Heart right ventricle (tissue), 16 donors: ENCODE measurements around the gene CDC42BPA. TPM values are rescaled to one million over a fixed set of nuclear protein-coding genes. Genes with fewer than 3 reads are reported as not detected.

ENCODE experiments used
- ATAC-seq, 8 donors: fragments of 200-7000 bp; cut with Tn5 transposase; one replicate each; pipeline ENCODE4 v1.9.1; 2020; ENCODE audit warnings: mild to moderate bottlenecking in 8 of 8, moderate library complexity in 8 of 8, moderate number of reproducible peaks in 1 of 8
- DNase-seq, 2 donors: peaks; one replicate each; pipeline ENCODE4 v3.0.0-alpha.2; 2020
- H3K27ac ChIP-seq, 10 donors: fragments of 200-600 bp; sonication (generic) in 2 of 10; one replicate each; pipeline versions ENCODE4 v1.5.0 to v1.8.0; 2020 to 2022; ENCODE audit warnings: mild to moderate bottlenecking in 3 of 10
- H3K27me3 ChIP-seq, 7 donors: fragments of 200-600 bp; one replicate each; pipeline ENCODE4 v1.8.0; 2021 to 2022; ENCODE audit warnings: mild to moderate bottlenecking in 2 of 7
- H3K36me3 ChIP-seq, 9 donors: fragments of 200-600 bp; sonication (generic) in 1 of 9; one replicate each; pipeline versions ENCODE4 v1.5.0 to v1.8.0; 2020 to 2022; ENCODE audit warnings: mild to moderate bottlenecking in 2 of 9
- H3K4me1 ChIP-seq, 9 donors: fragments of 200-600 bp; sonication (generic) in 1 of 9; one replicate each; pipeline versions ENCODE4 v1.5.0 to v1.8.0; 2020 to 2022; ENCODE audit warnings: mild to moderate bottlenecking in 4 of 9
- H3K4me3 ChIP-seq, 10 donors: fragments of 200-600 bp; sonication (generic) in 2 of 10; one replicate each; pipeline versions ENCODE4 v1.5.0 to v1.8.0; 2020 to 2022; ENCODE audit warnings: mild to moderate bottlenecking in 7 of 10, moderate library complexity in 2 of 10
- H3K9me3 ChIP-seq, 11 donors: fragments of 200-600 bp in 10 of 11; sonication (generic) in 2 of 11; one replicate each; pipeline versions ENCODE4 v1.5.0 to v1.8.0; 2013 to 2022; ENCODE audit warnings: mild to moderate bottlenecking in 2 of 11, control low read depth in 1 of 11, moderate library complexity in 1 of 11
- WGBS, 2 donors: extraction: QIAGEN DNeasy Blood & Tissue Kit; methylation state at CpG; one replicate each; pipeline ENCODE4 v1.1.7; 2013; ENCODE audit warnings: inconsistent platforms in 1 of 2; 5-methylcytosine and 5-hydroxymethylcytosine counted together
- intact Hi-C, 10 donors: fragments of 100-400 bp; cut with DNase I; formaldehyde crosslinking; loops; one replicate each; pipeline versions ENCODE4 v1.11.1 to v1.14.2; 2022
- polyA plus RNA-seq, 2 donors: library from polyadenylated mRNA; stranded (reverse); fragments of 200-250 nt; gene quantifications; one replicate each; pipeline ENCODE4 v1.2.3, GENCODE V29; 2013
- total RNA-seq, 10 donors: library from RNA; stranded (reverse); fragmentation: NEBNext Ultra II Directional in 3 of 10; extraction: Animal tissue kit (Norgen Biotek cat#: 25700) in 3 of 10; gene quantifications; one replicate each; pipeline versions ENCODE4 v1.2.1 to v1.2.4, GENCODE V29; 2021 to 2023
- TF ChIP-seq, protein P1 (sequence below), 9 donors: fragments of 200-600 bp; sonication (generic) in 2 of 9; IDR thresholded peaks; one replicate each; pipeline versions ENCODE4 v1.5.0 to v1.8.0; 2021 to 2022; ENCODE audit warnings: antibody characterized with exemption in 9 of 9, mild to moderate bottlenecking in 5 of 9, moderate library complexity in 1 of 9
- donor health status: Arrhythmogenic right ventricular cardiomyopathy.
- donor health status: ischemic (EF 13 %, LVEDD 7.1; RV severe dilation, severe dysfunction).
- donor health status: healthy with polysubstance abuse.
- donor health status: DM: no; HTN: yes; CAD: no.
- donor health status: DM: no; HTN: no; CAD: no.
- donor health status: ischemic (EF 25% LVEDD 6.9; RV normal size, moderate dysfunction).
- donor health status: ischemic (EF 25% LVEDD 5.7; RV mildly dilated, moderate dysfunction).
- donor health status: healthy.
- donor health status: DM: yes; HTN: yes; CAD: no.
- donor health status: Ischemic cardiomyopathy.
- donor health status: ischemic (EF 35%, LVEDD 5.7; RV mildly dilated, moderate dysfunction).
- donor health status: nonischemic (EF 11% LVEDD 7.7; RV severe dilation, severe dysfunction).
- donor health status: DM: yes; HTN: yes; CAD: no.
- donor health status: PGD.
- donor health status: ischemic (EF 29% LVEDD 5.4; RV normal size, mild dysfunction).
- donor health status: nonischemic (EF 23%, LVEDD 6.1; RV moderate dilation, normal function).

CDC42BPA gene
- total and polyA plus RNA-seq, 12 donors = 8.6 to 39.5 (median 31.5) TPM

DNA sequence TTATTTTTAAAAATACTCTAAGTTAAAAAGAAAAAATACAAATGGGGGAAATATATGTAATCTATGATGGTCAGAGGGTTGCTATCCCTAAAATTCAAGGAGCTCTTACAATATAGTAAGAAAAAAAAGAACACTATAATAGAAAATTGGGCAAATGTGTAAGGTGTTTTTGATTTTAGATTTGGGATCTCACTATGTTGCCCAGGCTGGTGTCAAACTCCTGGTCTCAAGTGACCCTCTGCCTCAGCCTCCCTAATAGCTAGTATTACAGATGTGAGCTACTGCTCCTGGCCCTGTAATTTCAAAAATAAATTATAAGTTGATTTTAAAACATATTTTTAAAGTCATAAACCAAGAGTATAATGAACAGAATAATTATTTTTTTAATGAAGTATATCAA, 45.9 kb downstream of the CDC42BPA start:
- ATAC-seq = no peak
- H3K4me3 ChIP-seq = no peak overlapping the region
- TF ChIP-seq, protein P1, sequence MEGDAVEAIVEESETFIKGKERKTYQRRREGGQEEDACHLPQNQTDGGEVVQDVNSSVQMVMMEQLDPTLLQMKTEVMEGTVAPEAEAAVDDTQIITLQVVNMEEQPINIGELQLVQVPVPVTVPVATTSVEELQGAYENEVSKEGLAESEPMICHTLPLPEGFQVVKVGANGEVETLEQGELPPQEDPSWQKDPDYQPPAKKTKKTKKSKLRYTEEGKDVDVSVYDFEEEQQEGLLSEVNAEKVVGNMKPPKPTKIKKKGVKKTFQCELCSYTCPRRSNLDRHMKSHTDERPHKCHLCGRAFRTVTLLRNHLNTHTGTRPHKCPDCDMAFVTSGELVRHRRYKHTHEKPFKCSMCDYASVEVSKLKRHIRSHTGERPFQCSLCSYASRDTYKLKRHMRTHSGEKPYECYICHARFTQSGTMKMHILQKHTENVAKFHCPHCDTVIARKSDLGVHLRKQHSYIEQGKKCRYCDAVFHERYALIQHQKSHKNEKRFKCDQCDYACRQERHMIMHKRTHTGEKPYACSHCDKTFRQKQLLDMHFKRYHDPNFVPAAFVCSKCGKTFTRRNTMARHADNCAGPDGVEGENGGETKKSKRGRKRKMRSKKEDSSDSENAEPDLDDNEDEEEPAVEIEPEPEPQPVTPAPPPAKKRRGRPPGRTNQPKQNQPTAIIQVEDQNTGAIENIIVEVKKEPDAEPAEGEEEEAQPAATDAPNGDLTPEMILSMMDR (IDR thresholded peaks at IDR 0.05) = no peak
- peaks cover 0 to 31% (median 13%) of the 10 kb centered on the region in 9 donors for H3K4me1 ChIP-seq
- H3K36me3 ChIP-seq = no peaks in the 10 kb centered on the region
- no peaks in the 10 kb centered on the region for H3K27me3 ChIP-seq
- no peaks in the 10 kb centered on the region for H3K9me3 ChIP-seq
- DNase-seq = no peak
- no peak overlapping the region for H3K27ac ChIP-seq
- intact Hi-C loops = no loop called here

DNA sequence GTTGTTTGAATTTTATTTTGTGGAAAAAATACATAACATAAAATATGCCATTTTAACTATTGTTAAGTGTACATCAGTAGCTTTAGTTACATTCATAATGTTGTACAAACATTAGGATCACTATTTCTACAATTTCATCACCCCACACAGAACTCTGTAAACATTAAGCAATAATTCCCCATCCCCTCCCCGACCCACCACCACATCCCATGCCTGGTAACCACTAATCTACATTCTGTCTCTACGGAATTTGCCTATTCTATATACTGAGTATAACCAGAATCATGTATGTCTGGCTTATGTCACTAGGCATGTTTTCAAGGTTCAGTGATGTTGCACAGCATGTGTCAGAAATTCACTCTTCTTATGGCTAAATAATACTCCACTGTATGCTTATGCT, 47.7 kb downstream of the CDC42BPA start:
- WGBS, 2 donors = 92 to 95% methylated on average over 2 of the region's 2 CpGs
- DNase-seq (no peak), ATAC-seq (no peak)
- Histone ChIP-seq H3K9me3 (no peaks in the 10 kb centered on the region), H3K36me3 (no peaks in the 10 kb centered on the region), H3K27ac (no peak overlapping the region), H3K27me3 (no peaks in the 10 kb centered on the region), H3K4me3 (no peak overlapping the region), H3K4me1 (peaks cover 0 to 46% (median 13%) of the 10 kb centered on the region in 9 donors)
- intact Hi-C loops = no loop called here
- TF ChIP-seq, protein P1 (IDR thresholded peaks at IDR 0.05) = no peak

DNA sequence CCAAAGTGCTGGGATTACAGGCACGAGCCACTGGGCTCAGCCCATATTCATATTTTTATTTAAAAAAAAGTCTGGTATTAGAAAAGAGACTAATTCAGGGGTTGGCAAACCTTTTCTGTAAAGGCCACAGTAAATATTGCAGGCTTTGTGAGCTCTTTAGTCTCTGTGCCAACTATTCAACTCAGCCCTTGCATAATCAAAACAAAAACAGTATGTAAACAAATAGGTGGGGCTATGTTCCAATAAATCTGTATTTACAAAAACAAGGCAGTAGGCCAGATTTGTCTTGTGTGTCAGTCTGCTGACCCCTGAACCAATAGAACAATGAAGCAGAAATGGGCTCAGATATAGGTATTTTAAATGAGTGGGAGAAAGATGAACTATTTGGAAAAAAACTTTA, 49.3 kb downstream of the CDC42BPA start:
- Histone ChIP-seq H3K4me3 (no peak overlapping the region), H3K27me3 (no peaks in the 10 kb centered on the region), H3K27ac (no peak overlapping the region), H3K36me3 (no peaks in the 10 kb centered on the region), H3K9me3 (no peaks in the 10 kb centered on the region), H3K4me1 (peaks cover 0 to 46% (median 13%) of the 10 kb centered on the region in 9 donors)
- intact Hi-C loops = no loop called here
- 70 to 81% methylated on average over 1 of the region's 1 CpG for WGBS, 2 donors
- TF ChIP-seq, protein P1 (IDR thresholded peaks at IDR 0.05) = no peak
- DNase-seq = no peak
- no peak for ATAC-seq

DNA sequence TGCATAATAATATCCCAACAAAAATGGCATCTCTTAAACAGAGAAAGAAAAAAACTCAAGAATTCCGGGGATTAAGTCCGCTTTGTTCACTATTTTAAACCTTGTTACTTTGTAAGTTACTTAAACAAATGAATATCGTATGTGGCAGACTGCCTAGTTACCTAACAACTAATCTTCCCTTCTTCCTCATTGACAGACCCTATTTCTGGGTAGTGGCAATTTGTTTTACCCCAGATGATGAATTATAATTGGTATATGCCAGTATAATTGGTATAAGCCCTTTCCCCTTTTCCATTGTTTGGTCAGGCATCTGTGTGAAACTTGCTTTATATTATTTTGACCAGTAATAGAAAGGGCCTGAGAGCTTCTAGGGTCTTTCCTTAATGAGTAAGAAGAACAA, 52.4 kb downstream of the CDC42BPA start:
- Histone ChIP-seq H3K4me1 (peaks cover 0 to 54% (median 17%) of the 10 kb centered on the region in 9 donors), H3K9me3 (no peaks in the 10 kb centered on the region), H3K36me3 (no peaks in the 10 kb centered on the region), H3K27ac (no peak overlapping the region), H3K27me3 (no peaks in the 10 kb centered on the region), H3K4me3 (no peak overlapping the region)
- WGBS, 2 donors = 97 to 98% methylated on average over 3 of the region's 3 CpGs
- intact Hi-C loops = no loop called here
- DNase-seq (no peak), ATAC-seq (no peak)
- TF ChIP-seq, protein P1 (IDR thresholded peaks at IDR 0.05) = no peak
